SH-SY5Y (cell line): ENCODE data around the gene MOB4.

Experiments
- GATA2 ChIP-seq: IDR thresholded peaks from 2 replicates; pipeline ENCODE4 v1.6.1; 2011; ENCODE audit warnings: mild to moderate bottlenecking, low read depth, low read length
- GATA3 ChIP-seq: IDR thresholded peaks from 2 replicates; pipeline ENCODE4 v1.6.1; 2011; ENCODE audit warnings: low read depth, mild to moderate bottlenecking, low read length, moderate library complexity

DNA sequence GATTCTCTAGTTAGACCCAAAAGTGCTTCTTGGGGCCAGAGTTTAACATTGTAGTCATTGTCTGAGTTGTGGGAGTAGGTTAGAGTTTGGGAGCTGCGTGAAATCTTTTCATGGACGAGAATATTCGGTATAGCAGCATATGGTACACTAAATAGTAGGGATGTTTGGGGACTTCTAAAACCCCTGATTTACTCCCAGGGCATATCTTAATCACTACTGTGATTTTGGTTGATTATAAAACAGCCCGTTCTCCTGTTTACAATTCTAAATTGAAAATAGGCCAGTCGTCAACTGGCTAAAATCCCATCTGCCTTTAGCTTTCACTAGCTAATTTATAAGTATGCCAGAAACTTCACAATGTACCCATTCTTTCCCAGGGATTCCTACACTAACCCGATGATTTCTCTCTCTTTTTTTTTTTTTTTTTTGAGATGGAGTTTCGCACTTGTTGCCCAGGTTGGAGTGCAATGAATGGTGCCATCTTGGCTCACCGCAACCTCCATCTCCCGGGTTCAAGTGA is 44.3 kb downstream of the MOB4 start:
- TF ChIP-seq GATA2 (no peak), GATA3 (no peak)
